22Rv1 (cell line): ENCODE measurements around the gene BRAT1.

Source experiments
- H3K27ac ChIP-seq: fragments of 450-650 bp; 2 replicates; pipeline ENCODE4 v1.5.1; 2017
- CTCF ChIP-seq: fragments of 450-650 bp; IDR thresholded peaks from 2 replicates; pipeline ENCODE4 v1.5.1; 2017; ENCODE audit warnings: mild to moderate bottlenecking
- ZFX ChIP-seq: fragments of 450-650 bp; IDR thresholded peaks from 2 replicates; pipeline ENCODE4 v1.6.1; 2017; ENCODE audit warnings: antibody characterized with exemption, borderline replicate concordance

Gene BRAT1

GRCh38 chr7:2583798-2584580 lies 28.7 kb upstream of the BRAT1 start:
- H3K27ac ChIP-seq, result no peak overlapping the region
- TF ChIP-seq ZFX (no peak), CTCF (no peak)

GRCh38 chr7:2582006-2582735 lies 26.8 kb upstream of the BRAT1 start:
- no peak overlapping the region for H3K27ac ChIP-seq
- TF ChIP-seq ZFX, result no peak
- no peak for TF ChIP-seq CTCF

GRCh38 chr7:2580636-2581035 lies 25.3 kb upstream of the BRAT1 start:
- TF ChIP-seq ZFX, result no peak
- no peak for TF ChIP-seq CTCF

GRCh38 chr7:2577914-2578680 lies 22.8 kb upstream of the BRAT1 start:
- no peak for TF ChIP-seq CTCF
- TF ChIP-seq ZFX, result no peak
- H3K27ac ChIP-seq, result no peak overlapping the region

More at GRCh38 chr7:2580636-2581035, 25.3 kb upstream of the BRAT1 start:
- H3K27ac ChIP-seq, result no peak overlapping the region

- no peak overlapping the region for H3K27ac ChIP-seq
- TF ChIP-seq ZFX, result no peak
- no peak for TF ChIP-seq CTCF
Observed at GRCh38 chr7:2576742-2577491, 21.6 kb upstream of the BRAT1 start.

GRCh38 chr7:2575733-2576340 lies 20.5 kb upstream of the BRAT1 start:
- no peak overlapping the region for H3K27ac ChIP-seq
- TF ChIP-seq CTCF (no peak), ZFX (no peak)
